Esophagus muscularis mucosa (tissue), 4 donors: Measurements from ENCODE around the gene ATXN2.

Source experiments
- CTCF ChIP-seq, 3 experiments: fragments of 200-600 bp in 2 of 3; fragments of 450-650 bp in 1 of 3; sonication (generic) in 2 of 3; IDR thresholded peaks; one replicate each; pipeline ENCODE4 v1.5.1; 2017 to 2019; ENCODE audit warnings: antibody characterized with exemption in 3 of 3, mild to moderate bottlenecking in 2 of 3, moderate library complexity in 1 of 3
- EP300 ChIP-seq: sonication (generic); formaldehyde crosslinking; IDR thresholded peaks from one replicate; pipeline ENCODE4 v1.6.1; 2017; ENCODE audit warnings: antibody characterized with exemption
- POLR2A ChIP-seq: fragments of 450-650 bp; IDR thresholded peaks from one replicate; pipeline ENCODE4 v1.6.1; 2017; ENCODE audit warnings: antibody characterized with exemption, moderate library complexity, mild to moderate bottlenecking, low read depth

GRCh38 chr12:111434680-111435338 lies 164.3 kb downstream of the ATXN2 start:
- TF ChIP-seq POLR2A = no peak
- no peak for TF ChIP-seq CTCF (IDR thresholded peaks at IDR 0.05)
- no peak for TF ChIP-seq EP300
